HEK293T (cell line): ENCODE data around the gene TJP1.

ENCODE experiments used
- ARNT ChIP-seq: fragments of 450-650 bp; IDR thresholded peaks from 2 replicates; pipeline ENCODE4 v1.6.1; 2017; ENCODE audit warnings: mild to moderate bottlenecking
- FOXM1 ChIP-seq: fragments of 450-650 bp; IDR thresholded peaks from 2 replicates; pipeline ENCODE4 v1.6.1; 2017; ENCODE audit warnings: mild to moderate bottlenecking, borderline replicate concordance
- SP1 ChIP-seq: fragments of 450-650 bp; IDR thresholded peaks from 2 replicates; pipeline ENCODE4 v1.6.1; 2017
- ZNF384 ChIP-seq: fragments of 450-650 bp; IDR thresholded peaks from 2 replicates; pipeline ENCODE4 v1.6.1; 2016

DNA sequence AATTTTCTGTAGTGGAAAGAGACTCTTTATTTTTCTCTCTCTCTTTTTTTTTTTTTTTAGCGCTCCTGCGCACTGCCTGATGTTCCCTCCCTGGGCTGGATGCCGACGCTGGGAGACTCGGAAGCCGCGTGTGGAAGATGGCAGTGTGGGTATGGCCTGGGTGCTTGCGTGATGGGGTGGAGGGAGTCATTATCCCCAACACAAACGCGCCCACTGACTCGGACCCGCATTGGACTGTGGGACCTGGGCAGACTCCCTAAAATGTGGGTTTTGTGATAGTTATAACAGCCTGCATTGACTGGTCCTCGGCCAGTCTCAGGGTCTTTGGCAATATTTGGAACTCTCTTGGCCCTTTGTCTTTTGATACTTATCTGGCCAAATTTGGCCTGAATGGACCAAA, 157.9 kb downstream of the TJP1 start:
- TF ChIP-seq FOXM1: no peak
- no peak for TF ChIP-seq ARNT
- TF ChIP-seq SP1: no peak
- TF ChIP-seq ZNF384: no peak
